ENCODE measurements around the gene EYA2.

EYA2 gene

GRCh38 chr20:47067776-47068175, 173.1 kb downstream of the EYA2 start:
- DNase-seq, result peak in 1 of 4 experiments; percentile 10

- no peak for DNase-seq
Measured at GRCh38 chr20:47070176-47070575, 175.5 kb downstream of the EYA2 start.

- no peak for DNase-seq
Measured at GRCh38 chr20:47071646-47072185, 177.1 kb downstream of the EYA2 start.

GRCh38 chr20:47073766-47074475, 179.3 kb downstream of the EYA2 start:
- no peak for DNase-seq

GRCh38 chr20:47075263-47075662, 180.6 kb downstream of the EYA2 start:
- no peak for DNase-seq

- no peak for DNase-seq
Measured at GRCh38 chr20:47079047-47079446, 184.4 kb downstream of the EYA2 start.

- peak in 1 of 4 experiments; percentile 8 for DNase-seq
Measured at GRCh38 chr20:47080365-47080764, 185.7 kb downstream of the EYA2 start.

- DNase-seq, result no peak
Measured at GRCh38 chr20:47086316-47086715, 191.7 kb downstream of the EYA2 start.

- no peak for DNase-seq
Measured at GRCh38 chr20:47088335-47088734, 193.7 kb downstream of the EYA2 start.

- no peak for DNase-seq
Measured at GRCh38 chr20:47089151-47089550, 194.5 kb downstream of the EYA2 start.

GRCh38 chr20:47090835-47091234, 196.2 kb downstream of the EYA2 start:
- no peak for DNase-seq

- no peak for DNase-seq
Measured at GRCh38 chr20:47093320-47093966, 198.8 kb downstream of the EYA2 start.

- no peak for DNase-seq
Measured at GRCh38 chr20:47095690-47096089, 201.0 kb downstream of the EYA2 start.

- no peak for DNase-seq
Measured at GRCh38 chr20:47097691-47098622, 203.3 kb downstream of the EYA2 start.

GRCh38 chr20:47099093-47099492, 204.4 kb downstream of the EYA2 start:
- DNase-seq, result no peak

- DNase-seq, result no peak
Measured at GRCh38 chr20:47099825-47100441, 205.3 kb downstream of the EYA2 start.

- no peak for DNase-seq
Measured at GRCh38 chr20:47102629-47103028, 208.0 kb downstream of the EYA2 start.

- no peak for DNase-seq
Measured at GRCh38 chr20:47106786-47107185, 212.1 kb downstream of the EYA2 start.

- no peak for DNase-seq
Measured at GRCh38 chr20:47108994-47109393, 214.4 kb downstream of the EYA2 start.

- no peak for DNase-seq
Measured at GRCh38 chr20:47110819-47111218, 216.2 kb downstream of the EYA2 start.

GRCh38 chr20:47111576-47111975, 216.9 kb downstream of the EYA2 start:
- DNase-seq, result peak in 1 of 4 experiments; percentile 15

GRCh38 chr20:47113362-47114109, 218.9 kb downstream of the EYA2 start:
- DNase-seq, result peak; percentile 14 to 50 (median 37)

Data from suppressor macrophage (primary cell).